T-helper 1 cell (primary cell): ENCODE data around the gene MAML3.

Source experiments
- DNase-seq, 5 donors: peaks; one replicate each; pipeline ENCODE4 v3.0.0-alpha.2; 2012 to 2020

The MAML3 gene

DNA sequence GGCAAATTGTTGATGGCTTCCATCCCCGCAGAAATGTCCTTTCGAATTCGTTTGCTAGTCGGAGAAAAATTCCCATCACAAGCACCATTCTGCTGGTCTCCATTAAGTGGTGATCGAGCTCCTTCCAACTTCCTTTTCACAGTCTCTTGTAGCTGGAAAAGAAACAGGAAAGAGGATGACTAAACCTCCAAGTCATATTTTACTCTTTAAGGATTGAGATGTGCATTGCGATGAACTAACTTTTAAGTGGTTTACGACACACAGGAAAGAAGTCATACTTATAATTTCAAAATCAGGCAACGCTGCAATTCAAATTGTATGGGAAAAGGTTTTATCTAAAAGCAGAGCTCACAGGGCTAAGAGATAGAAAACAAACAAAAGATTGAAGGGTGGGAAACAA is 263.2 kb downstream of the MAML3 start:
- DNase-seq = no peak

DNA sequence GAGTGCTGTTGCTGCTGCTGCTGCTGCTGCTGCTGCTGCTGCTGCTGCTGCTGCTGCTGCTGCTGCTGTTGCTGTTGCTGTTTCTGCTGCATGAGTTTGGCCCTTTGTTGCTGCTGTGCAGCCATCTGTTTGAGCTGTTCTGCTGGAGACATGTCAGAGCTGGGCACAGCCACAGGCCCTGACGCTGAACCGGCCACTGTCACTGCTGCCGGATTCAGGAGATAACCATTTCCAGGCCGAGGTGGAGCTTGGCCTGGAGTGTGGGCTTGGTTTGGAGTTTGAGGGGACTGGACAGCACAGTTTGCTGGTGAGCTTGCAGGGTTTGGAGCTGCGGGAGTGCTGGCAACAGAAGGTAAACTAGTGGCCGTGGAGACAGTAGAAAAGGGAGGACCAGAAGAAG is 264.1 kb downstream of the MAML3 start:
- no peak for DNase-seq

DNA sequence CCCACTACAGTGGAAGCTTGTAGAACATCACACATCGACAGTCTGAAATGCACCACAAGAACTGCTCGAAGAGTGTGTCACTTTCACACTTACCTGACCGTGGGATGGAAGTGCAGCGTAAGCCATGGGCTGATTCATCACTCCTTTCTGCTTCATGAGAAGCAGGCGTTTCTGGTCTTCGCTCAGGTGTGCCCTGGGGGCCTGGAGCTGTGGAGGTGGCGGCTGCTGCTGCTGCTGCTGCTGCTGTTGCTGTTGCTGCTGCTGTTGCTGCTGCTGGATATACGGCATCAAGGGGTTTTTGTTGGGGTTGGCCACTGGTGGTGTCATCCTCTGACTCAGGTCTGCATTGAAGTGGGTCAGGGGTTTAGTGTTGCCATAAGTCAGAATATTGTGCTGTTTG is 264.7 kb downstream of the MAML3 start:
- no peak for DNase-seq

DNA sequence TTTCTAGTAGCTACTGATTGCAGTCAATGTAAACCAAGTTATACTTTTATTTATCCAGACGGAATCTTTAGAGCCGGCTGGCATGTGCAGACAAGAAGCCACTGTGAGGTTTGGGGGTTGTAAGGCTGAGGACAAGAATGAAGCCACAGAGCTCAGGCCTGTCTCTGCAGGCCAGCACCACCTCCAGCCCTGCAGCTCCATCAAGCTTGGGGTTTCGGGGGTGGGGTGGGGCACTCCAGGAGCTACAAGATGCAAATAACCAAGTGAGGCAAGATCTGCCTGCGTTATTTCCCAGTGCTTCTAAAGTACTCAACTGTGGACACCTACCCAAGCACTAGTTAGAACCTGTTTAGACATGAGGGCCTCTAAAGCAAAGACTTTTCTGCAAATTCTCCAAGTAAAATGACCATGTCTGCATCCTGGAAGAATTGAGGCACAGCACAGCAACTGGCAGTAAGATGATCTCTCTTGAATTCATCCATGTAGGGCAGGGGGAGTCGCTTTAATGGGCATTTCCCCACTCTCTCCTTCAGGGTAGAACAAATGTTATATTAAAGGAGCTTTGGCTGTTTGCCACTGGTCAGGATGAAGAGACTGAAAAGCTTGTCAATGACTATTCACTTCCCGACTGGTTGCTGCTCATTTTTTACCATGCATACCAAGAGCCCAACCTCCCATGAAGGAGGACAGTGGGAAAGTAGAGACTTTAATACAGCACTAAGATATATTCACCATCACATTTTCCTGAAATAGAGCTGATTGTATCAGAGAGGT is 265.8 kb downstream of the MAML3 start:
- no peak for DNase-seq

DNA sequence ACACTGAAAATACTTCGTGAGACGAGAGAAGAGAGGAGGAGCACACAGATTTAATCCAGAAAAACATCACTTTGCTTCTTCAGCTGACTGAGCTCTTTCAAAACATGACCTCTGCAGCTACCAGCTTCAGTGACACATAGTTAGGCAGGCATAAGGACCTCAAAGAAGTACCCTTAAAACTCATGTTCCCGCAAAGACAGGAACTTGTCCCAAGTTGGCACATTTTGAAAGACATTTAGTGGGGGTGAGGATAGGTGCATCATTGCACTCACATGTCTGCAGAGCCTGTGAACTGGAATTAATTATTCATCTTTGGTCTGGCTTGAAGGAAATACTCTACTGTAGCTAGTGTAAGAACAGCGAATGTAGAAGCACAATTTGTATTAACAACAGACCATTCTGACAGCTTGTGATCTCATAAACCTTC is 266.6 kb downstream of the MAML3 start:
- DNase-seq = no peak

DNA sequence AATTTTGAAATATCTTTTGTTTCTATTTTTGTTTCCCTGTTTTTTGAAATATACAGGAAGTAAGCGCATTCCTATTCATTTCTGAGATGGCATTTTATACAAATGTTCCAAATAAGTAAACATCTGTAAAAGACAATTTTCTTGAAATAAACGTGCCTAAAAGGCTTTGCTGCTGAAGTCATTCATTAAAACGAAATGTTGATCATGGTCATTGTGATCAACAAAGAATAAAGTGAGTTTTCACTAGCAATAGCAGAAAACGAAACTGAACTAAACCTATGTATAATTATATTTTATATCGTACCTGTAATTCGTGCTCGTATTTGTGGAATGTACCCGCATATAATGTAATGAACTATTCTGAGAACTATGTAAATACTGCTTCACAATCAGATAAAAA is 267.2 kb downstream of the MAML3 start:
- no peak for DNase-seq

DNA sequence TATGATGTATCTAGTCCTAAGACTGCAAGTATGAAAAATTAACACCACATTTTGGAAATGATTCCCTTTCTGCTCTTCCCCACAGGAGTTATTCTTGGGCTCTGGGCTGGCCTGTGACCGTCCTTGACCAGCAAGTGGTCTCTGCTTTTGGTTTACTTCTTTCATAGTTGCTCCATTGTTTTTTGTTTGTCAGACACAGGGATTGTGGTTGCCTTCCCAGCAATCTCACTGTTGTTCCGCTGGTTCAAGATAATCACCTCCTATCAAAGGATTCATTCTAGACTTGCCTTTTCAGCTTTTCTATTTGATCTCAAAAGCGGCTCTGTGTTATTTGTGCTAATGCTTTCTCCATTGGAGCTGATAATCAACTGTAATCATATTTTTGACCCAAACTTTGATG is 269.5 kb downstream of the MAML3 start:
- no peak for DNase-seq

DNA sequence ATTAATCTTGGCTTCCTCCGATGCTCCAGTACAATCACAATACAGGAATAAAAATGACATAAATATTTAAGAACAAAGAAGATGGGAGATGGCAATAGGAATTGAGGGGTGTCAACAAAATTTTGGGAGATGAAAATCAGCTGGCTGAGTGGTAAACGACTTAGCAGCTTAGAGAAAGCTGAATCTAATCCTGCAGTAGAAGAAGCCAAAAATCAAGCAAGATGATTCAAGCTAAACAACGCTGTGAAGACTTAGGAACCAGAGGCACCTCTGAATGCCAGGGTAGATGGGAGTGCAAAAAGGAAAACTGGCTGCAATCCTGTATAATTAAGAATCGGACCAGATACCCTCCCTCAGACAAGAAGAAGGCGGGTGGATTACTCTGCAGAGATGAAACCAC is 273.1 kb downstream of the MAML3 start:
- DNase-seq = no peak

DNA sequence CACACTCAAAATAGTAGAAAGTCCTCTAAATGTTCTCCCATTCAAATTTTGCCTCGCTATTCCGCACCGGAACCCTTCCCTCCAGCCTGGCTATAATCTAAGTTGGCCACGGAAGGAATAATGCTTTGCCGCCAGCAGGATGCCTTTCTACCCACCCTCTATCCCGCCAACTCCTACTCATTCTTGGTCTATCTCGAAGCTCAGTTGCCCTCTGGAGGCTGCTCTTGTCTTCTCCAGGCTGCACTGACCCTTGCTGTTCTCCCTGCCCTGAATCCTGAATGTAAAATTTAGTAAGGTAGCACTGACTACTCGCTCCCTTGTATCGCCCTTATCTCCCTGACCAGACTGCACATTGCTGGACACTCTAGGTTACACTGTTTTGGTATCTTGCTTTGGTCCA is 275.9 kb downstream of the MAML3 start:
- no peak for DNase-seq

DNA sequence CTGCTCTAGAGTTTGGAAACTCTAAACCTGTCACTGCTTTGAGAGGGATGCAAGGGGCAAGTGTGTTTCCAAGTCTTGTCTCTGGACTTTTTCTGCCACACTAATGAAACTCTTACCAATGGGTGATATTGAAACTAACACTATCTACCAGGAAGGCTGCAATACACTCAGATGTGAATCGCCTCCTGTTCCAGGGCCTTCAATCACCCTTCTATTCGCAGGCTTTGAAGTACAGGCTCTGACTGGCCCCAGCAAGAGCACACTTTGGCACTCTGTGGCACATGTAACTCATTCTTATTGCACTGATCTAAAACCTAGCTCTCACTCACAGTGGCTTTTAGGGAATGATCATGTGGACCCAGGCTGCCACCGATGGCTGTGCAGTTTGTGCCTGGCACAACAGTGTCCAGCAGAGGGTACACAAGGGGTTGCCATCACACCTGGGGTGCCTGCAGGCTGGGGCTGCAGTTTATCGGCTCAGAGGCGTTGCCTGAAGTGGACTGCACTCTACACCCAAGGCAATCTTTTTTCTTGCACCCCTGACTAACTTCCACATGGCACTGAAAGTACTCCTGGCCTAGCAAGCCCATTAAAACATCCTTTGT is 277.5 kb downstream of the MAML3 start:
- no peak for DNase-seq

DNA sequence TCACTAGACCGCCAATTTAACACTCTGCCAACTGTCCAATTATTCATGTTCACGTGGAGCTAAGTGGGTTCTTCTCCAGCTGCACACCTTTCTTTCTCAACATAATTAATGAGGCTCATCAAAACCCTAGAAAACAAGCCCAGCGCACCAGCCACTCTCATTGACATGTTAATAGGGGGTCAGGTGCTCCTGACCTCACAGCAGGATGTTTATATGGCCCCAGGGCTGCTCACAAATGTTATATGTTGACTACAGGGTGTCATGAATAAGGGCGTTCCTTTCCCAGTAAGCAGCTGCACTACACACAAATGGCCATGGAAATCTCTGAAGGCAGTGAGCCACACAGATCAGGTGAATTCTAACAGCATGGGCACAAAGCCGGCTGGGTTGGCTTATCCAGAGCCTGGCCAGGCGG is 278.6 kb downstream of the MAML3 start:
- DNase-seq = no peak

DNA sequence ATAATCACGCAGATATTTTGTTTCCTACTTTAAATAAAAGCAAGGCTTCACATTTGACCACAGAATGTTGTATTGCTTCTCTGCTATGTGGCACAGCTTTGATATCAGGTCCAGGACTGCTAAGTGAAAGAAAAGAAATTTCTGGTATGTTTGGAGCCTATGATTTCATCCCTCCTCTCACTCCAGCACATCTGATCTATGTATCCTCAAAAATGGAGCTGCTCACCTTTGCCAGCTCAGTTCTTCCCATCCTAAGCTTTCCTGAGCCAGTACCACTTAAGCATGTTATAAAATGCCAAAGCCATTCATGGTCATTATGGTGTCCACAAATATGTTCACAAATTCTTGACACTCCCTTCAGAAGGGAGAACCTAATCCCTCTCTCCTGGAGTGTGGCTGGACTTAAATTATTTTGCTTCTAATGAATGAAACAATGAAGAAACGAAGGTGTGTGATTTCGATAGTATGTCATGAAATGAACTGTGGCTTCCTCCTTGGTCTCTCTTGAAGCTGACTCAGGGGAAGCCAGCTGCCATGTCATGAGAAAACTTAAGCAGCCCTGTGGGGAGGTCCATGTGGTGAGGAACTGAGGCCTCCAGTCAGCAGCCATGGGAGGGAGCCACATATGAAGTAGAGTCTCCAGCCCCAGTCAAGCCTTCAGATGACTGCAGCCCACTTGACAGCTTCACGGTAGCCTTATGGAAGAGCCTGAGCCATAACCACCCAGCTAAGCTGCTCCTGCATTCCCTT is 280.7 kb downstream of the MAML3 start:
- peak in 1 of 5 donors; percentile 30 for DNase-seq

DNA sequence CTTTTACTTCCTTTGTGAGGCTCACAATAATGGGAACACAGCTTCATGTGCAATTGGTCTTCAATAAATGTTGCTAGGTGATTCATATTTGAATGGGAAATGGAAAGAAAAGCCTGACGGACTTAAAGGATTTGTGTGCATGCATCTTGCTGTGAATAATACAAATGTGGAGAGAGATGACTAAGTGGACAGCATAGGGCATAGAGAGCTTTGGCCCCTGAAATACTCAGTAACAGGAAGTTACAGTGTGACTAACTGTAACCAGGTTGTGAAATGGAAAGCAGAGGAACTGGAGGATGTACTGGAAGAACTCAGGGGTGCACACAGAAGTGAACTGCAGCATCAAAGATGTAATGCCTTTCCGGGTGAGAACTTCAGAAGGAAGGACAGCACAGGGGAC is 281.7 kb downstream of the MAML3 start:
- peak in 1 of 5 donors; percentile 24 for DNase-seq

DNA sequence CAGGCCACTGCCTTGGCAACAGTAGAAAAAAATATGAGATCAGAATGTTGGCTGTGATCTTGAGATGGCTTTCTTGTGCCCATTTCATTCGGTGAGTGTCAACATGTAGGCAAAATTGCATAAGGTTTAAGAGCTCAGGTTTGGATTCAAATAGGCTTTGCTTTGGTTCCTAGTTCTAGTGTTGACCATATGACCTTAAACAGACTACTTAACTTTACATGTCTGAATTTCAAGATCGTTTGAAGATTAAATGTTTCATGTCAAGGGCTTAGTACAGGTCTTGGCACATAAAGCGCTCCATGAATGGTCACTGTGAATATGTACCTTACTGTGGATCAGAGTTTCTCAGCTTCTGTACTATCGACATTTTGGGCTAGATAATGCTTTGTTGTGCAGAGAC is 284.2 kb downstream of the MAML3 start:
- no peak for DNase-seq

DNA sequence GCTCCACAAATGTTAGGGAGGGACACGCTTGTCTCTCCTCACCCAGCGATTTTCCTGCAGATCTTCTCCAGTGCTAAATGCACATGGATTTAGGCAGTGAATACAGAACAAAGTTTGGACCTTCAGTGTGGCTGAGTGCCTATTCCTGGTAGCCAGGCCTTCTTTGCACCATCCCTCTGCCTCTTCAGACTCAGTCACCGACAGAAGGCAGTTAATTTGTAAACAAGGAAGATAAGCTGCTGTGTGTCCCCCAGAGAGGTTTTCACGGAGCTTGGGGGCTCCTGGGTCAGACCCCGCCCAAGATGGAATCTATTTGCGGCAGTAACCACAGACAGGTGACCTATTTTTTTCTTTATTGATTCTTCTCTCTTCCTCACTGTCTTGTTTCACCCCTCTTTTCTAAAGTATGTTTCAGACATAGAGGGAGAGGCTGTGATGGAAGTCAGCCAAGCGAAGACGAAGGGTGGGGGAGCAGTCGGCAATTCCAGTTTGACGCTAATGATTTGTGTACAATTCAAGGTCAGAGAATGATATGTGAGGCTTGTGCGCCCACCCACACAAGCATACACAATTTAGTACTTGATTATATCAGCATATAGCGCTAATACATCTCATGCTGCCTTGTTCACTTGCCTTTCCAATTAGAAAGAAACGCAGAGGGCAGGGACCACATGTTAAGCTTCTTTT is 287.6 kb downstream of the MAML3 start:
- no peak for DNase-seq

DNA sequence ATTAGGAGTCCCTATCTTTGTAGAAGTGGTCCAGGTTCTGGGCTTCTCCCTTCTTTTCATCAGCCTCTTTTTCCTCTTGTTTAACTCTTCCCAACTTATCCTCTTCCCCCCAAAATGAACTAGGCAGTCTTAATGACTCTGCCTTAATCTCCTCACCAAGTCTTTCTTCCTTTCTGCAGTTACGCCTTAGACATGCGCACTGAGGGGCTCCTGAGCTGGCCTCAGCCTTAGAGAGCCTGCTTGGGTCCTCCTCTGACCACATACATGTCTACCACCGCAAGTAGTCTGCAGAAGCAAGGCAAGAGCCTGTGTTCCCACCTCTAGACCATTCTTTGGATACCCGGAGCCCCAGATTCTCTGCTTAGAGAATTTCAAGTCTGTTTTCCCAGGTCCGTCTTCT is 288.4 kb downstream of the MAML3 start:
- no peak for DNase-seq

DNA sequence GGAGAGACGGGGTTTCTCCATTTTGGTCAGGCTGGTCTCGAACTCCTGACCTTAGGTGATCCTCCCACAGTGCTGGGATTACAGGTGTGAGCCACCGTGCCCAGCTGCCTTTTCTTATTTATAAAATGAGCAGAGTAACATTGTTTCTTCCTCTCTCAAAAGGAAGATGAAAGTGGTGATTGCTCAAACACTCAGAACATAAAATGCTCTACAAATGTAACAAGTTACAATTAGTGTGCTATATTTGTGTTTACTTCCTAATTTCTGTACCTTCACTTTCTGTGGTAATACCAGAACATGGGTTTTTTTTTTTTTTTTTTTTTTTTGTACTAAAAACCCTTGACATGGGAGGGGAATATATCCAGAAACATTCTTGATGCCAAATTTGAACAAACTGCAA is 290.5 kb downstream of the MAML3 start:
- DNase-seq = no peak

DNA sequence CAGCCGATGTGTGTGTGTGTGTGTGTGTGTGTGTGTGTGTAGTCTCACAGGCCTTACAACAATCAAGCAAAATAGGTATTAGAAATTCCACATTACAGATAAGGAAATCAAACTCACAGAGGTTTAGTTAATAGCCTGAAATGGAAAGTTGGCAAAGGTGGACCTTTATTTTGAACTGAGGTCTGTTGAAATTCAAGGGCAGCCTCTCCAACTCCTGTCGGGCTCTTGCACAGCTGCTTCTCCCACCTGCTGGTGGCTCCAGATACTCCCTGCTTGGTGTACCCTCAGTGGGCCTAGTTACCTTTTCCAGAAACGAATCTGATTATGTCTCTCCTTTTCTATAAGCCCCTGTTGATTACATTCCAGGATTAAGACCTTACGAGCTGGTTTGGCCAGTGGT is 292.5 kb downstream of the MAML3 start:
- DNase-seq = no peak

DNA sequence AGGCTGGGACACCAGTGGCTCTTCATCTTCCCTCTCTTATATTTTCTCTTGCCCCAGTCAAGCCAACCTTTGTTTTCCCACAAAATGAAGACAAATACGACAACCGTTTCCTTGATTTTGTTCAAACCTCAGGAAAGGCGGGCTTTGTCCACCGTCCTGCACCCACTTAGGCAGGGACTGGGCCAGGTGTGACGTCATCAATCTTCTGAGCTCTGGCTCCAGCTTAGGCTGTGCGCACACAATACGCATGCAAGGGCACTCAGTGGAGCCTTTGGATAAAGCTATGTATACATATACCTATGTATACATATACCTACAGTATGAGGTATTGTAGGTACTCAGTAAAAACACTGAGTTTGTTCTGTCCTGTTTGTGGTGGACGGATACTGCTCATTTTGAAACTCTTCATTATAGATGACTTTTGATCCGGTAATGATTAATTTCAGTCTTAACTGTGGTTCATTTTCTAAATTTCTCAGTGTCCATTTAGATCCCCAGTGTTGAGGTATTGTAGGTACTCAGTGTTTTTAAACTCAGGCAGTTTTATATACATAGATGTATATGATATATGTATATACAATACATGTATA is 293.5 kb downstream of the MAML3 start:
- DNase-seq = peak in 1 of 5 donors; percentile 25

DNA sequence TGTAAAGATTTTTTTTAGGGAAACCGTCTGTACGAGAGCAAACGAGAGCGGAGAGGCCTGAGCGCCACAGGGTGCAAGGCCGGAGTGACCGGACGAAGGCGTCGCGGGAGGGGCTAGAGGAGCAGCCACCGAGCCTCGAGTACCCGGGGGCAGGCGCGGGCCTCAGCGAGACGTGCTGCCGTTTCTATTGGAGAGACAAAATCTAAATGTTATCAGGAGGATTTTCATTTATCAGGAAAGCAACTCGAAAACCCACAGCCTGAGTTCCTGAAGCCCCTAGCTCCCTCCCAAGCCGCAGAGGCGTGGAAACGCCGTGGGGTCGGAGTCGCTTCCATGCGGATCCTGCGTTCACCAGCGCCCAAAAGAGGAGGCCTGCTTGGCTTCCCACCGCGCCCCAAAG is 294.1 kb downstream of the MAML3 start:
- DNase-seq = no peak

DNA sequence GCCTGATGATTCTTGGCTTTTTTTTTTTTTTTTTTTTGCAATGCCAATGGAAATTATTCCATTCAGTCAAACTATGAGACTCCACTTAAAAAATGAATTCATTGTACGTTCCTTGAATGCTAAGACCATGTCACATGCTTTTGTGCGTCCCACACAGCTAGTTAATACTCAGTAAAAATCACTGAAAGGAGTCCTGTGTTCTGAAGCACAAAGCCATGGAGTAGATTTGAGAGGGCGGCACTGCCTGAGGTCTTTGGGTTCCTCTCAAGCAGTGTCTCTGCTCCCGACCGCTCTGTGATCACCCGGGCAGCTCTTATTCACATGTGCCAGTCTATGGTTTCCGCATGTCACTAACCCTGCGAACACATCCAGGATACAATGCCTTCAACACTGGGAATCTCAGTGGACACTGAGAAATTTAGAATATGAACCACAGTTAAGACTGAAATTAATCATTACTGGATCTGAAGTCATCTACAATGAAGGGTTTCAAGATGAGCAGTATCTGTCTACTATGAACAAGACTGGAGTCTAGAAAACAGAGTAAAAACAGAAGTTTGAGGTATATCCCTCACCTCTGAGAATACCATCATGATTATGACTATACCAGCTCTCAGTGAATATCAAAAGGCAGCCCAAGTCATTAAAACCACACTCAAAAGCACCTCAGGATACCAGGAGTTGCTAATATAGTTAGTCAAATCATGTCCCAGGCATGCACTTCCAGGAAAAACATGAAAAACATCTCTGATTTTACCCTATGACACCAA is 295.4 kb downstream of the MAML3 start:
- peak in 1 of 5 donors; percentile 78 for DNase-seq

DNA sequence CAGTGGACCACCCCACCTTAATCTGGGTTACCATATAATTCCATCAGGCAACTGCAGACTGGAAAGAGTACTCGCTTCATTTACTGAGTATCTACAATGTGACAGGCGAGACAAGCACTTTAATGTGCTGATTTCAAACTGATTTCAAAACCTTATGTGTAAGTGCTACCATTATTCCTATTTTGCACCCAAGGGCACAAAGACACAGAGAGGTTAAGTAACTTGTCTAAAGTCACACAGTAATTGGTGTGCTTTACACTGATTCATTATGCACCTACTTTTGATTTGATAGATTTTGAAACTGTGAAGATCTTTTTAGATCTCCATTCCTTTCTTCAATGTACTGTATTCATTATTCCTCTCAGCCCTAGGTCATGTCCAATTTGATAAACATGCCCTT is 296.0 kb downstream of the MAML3 start:
- DNase-seq = no peak
